ENCODE results near the gene SCD. TPM values are rescaled to one million over a fixed set of nuclear protein-coding genes. Genes with fewer than 3 reads are reported as not detected.

Gene SCD
- total and polyA plus RNA-seq, 2 of the 13 experiments (the other 11 are each of a cell fraction or from before 2014, with no cell fraction given) = 492 to 512 TPM

GRCh38 chr10:100370714-100371481 is 23.9 kb downstream of the SCD start (continued):
- TF ChIP-seq, protein P1, sequence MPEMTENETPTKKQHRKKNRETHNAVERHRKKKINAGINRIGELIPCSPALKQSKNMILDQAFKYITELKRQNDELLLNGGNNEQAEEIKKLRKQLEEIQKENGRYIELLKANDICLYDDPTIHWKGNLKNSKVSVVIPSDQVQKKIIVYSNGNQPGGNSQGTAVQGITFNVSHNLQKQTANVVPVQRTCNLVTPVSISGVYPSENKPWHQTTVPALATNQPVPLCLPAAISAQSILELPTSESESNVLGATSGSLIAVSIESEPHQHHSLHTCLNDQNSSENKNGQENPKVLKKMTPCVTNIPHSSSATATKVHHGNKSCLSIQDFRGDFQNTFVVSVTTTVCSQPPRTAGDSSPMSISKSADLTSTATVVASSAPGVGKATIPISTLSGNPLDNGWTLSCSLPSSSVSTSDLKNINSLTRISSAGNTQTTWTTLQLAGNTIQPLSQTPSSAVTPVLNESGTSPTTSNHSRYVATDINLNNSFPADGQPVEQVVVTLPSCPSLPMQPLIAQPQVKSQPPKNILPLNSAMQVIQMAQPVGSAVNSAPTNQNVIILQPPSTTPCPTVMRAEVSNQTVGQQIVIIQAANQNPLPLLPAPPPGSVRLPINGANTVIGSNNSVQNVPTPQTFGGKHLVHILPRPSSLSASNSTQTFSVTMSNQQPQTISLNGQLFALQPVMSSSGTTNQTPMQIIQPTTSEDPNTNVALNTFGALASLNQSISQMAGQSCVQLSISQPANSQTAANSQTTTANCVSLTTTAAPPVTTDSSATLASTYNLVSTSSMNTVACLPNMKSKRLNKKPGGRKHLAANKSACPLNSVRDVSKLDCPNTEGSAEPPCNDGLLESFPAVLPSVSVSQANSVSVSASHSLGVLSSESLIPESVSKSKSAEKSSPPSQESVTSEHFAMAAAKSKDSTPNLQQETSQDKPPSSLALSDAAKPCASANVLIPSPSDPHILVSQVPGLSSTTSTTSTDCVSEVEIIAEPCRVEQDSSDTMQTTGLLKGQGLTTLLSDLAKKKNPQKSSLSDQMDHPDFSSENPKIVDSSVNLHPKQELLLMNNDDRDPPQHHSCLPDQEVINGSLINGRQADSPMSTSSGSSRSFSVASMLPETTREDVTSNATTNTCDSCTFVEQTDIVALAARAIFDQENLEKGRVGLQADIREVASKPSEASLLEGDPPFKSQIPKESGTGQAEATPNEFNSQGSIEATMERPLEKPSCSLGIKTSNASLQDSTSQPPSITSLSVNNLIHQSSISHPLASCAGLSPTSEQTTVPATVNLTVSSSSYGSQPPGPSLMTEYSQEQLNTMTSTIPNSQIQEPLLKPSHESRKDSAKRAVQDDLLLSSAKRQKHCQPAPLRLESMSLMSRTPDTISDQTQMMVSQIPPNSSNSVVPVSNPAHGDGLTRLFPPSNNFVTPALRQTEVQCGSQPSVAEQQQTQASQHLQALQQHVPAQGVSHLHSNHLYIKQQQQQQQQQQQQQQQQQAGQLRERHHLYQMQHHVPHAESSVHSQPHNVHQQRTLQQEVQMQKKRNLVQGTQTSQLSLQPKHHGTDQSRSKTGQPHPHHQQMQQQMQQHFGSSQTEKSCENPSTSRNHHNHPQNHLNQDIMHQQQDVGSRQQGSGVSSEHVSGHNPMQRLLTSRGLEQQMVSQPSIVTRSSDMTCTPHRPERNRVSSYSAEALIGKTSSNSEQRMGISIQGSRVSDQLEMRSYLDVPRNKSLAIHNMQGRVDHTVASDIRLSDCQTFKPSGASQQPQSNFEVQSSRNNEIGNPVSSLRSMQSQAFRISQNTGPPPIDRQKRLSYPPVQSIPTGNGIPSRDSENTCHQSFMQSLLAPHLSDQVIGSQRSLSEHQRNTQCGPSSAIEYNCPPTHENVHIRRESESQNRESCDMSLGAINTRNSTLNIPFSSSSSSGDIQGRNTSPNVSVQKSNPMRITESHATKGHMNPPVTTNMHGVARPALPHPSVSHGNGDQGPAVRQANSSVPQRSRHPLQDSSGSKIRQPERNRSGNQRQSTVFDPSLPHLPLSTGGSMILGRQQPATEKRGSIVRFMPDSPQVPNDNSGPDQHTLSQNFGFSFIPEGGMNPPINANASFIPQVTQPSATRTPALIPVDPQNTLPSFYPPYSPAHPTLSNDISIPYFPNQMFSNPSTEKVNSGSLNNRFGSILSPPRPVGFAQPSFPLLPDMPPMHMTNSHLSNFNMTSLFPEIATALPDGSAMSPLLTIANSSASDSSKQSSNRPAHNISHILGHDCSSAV (CRISPR knock-in tag; IDR thresholded peaks at IDR 0.05; ENCODE audit: borderline replicate concordance) = no peak
- TF ChIP-seq ZSCAN12 (CRISPR knock-in tag; IDR thresholded peaks at IDR 0.05) (no peak), NAIF1 (CRISPR knock-in tag; IDR thresholded peaks at IDR 0.05; ENCODE audit: borderline replicate concordance) (no peak), RFXAP (CRISPR knock-in tag; IDR thresholded peaks at IDR 0.05; ENCODE audit: borderline replicate concordance) (no peak; the same call in 1 of the 2 replicates), MEF2D (CRISPR knock-in tag; IDR thresholded peaks at IDR 0.05) (no peak), NFATC3 (CRISPR knock-in tag; IDR thresholded peaks at IDR 0.05) (0 out of 2 replicates have a peak, but pooled peaks have one; percentile 20), ARID2 (CRISPR knock-in tag; IDR thresholded peaks at IDR 0.05; ENCODE audit: borderline replicate concordance) (no peak), PBX3 (CRISPR knock-in tag; IDR thresholded peaks at IDR 0.05; ENCODE audit: borderline replicate concordance) (no peak)
- TF ChIP-seq, protein P2, sequence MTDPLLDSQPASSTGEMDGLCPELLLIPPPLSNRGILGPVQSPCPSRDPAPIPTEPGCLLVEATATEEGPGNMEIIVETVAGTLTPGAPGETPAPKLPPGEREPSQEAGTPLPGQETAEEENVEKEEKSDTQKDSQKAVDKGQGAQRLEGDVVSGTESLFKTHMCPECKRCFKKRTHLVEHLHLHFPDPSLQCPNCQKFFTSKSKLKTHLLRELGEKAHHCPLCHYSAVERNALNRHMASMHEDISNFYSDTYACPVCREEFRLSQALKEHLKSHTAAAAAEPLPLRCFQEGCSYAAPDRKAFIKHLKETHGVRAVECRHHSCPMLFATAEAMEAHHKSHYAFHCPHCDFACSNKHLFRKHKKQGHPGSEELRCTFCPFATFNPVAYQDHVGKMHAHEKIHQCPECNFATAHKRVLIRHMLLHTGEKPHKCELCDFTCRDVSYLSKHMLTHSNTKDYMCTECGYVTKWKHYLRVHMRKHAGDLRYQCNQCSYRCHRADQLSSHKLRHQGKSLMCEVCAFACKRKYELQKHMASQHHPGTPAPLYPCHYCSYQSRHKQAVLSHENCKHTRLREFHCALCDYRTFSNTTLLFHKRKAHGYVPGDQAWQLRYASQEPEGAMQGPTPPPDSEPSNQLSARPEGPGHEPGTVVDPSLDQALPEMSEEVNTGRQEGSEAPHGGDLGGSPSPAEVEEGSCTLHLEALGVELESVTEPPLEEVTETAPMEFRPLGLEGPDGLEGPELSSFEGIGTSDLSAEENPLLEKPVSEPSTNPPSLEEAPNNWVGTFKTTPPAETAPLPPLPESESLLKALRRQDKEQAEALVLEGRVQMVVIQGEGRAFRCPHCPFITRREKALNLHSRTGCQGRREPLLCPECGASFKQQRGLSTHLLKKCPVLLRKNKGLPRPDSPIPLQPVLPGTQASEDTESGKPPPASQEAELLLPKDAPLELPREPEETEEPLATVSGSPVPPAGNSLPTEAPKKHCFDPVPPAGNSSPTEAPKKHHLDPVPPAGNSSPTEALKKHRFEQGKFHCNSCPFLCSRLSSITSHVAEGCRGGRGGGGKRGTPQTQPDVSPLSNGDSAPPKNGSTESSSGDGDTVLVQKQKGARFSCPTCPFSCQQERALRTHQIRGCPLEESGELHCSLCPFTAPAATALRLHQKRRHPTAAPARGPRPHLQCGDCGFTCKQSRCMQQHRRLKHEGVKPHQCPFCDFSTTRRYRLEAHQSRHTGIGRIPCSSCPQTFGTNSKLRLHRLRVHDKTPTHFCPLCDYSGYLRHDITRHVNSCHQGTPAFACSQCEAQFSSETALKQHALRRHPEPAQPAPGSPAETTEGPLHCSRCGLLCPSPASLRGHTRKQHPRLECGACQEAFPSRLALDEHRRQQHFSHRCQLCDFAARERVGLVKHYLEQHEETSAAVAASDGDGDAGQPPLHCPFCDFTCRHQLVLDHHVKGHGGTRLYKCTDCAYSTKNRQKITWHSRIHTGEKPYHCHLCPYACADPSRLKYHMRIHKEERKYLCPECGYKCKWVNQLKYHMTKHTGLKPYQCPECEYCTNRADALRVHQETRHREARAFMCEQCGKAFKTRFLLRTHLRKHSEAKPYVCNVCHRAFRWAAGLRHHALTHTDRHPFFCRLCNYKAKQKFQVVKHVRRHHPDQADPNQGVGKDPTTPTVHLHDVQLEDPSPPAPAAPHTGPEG (CRISPR knock-in tag; IDR thresholded peaks at IDR 0.05) = no peak
- TF ChIP-seq, protein P3, sequence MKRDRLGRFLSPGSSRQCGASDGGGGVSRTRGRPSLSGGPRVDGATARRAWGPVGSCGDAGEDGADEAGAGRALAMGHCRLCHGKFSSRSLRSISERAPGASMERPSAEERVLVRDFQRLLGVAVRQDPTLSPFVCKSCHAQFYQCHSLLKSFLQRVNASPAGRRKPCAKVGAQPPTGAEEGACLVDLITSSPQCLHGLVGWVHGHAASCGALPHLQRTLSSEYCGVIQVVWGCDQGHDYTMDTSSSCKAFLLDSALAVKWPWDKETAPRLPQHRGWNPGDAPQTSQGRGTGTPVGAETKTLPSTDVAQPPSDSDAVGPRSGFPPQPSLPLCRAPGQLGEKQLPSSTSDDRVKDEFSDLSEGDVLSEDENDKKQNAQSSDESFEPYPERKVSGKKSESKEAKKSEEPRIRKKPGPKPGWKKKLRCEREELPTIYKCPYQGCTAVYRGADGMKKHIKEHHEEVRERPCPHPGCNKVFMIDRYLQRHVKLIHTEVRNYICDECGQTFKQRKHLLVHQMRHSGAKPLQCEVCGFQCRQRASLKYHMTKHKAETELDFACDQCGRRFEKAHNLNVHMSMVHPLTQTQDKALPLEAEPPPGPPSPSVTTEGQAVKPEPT (CRISPR knock-in tag; IDR thresholded peaks at IDR 0.05; ENCODE audit: low read depth) = no peak
